Posterior cingulate gyrus (tissue), 11 donors: ENCODE measurements around the gene CDK11A.
"Not testable (repeated sequence)": the region's sequence is repeated elsewhere in the genome, so short reads cannot be mapped to it uniquely, and the experiment has no call there.

Experiments
- DNase-seq, 10 donors: peaks; one replicate each; pipeline versions ENCODE4 v3.0.0 to v3.0.0-alpha.2; 2020 to 2021; ENCODE audit warnings: mixed read lengths in 3 of 10
- intact Hi-C: fragments of 100-400 bp; cut with DNase I; formaldehyde crosslinking; loops from one replicate; pipeline ENCODE4 v1.15.1; 2023

The CDK11A gene

DNA sequence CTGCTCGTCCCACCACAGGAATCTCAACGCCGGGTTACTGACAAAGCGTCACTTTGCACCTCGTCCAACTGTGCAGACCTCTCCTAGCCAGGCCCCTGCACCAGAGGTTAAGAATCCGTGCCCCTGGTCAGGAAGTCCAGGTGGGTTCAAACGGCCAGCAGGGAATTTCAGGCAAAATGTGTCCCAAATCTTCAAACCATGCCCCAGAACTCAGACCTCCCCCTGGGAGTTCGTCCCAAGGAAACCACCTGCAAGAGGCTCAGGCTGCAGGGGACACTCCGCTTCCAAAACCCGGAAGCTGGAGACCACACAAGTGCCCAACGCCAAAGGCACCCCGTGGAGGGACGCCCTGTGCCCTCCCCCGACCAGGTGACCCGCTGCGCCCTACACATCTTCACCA is 32.7 kb downstream of the CDK11A start:
- DNase-seq, intact Hi-C loops: not testable (repeated sequence)

DNA sequence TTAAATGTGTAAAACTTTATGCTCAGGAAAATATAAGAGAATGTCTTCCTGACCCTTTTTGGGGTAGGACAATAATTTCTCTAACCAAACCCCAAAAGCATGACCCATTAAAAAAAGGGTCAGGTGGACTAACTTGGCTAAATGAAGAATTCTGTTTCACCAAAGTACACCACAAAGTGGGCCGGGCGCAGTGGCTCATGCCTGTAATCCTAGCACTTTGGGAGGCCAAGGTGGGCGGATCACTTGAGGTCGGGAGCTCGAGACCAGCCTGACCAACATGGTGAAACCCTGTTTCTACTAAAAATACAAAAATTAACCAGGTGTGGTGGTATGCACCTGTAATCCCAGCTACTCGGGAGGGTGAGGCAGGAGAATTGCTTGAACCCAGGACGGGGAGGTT is 34.6 kb downstream of the CDK11A start:
- intact Hi-C loops = not testable (repeated sequence)
- DNase-seq = peak in 2 of 10 donors; percentile 42 to 52

DNA sequence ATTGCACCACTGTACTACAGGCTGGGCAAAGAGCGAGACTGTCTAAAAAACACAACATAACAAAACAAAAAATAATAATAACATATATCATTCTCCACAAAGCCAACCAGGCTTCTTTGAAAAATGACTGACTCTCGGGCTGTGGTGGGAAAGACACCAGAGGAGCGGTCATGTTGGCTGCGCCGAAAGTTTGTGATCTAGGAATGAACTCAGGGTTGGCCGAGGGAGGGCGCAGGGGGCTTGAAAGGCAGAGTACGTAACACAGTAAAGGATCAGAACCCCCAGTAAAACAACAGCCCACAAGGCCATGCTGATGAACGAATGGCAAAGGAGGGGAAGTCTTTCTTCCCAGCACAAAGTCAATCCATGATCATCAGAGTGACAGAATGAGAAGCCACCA is 36.3 kb downstream of the CDK11A start:
- intact Hi-C loops = no loop called here
- DNase-seq = peak in 1 of 10 donors; percentile 39

DNA sequence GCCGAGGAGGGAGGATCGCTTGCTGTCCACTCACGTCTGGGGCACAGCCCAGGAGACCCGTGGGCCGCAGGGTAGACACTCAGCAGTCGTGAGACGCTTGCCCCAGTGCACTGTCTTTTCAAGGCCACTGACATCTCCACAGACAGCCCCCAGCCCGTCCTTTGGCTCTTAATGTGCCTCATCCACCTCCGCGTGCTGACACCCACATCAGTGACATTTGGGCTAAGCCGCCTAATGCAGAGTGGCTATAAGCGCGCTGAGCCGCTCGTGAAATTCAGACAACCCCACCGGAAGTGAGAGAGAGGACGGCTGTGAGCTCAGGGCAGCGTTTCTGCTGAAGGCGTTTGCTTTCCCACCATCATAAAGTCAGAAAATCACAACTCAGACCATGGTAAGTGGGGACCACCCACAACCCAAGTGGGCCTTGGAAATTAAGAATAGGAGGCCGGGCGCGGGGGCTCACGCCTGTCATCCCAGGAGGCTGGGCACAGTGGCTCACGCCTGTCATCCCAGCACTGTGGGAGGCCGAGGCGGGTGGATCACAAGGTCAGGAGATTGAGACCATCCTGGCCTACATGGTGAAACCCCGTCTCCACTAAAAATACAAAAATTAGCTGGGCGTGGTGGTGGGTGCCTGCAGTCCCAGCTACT is 40.0 kb downstream of the CDK11A start:
- peak in 3 of 10 donors; percentile 55 to 62 (median 62) for DNase-seq
- intact Hi-C loops = no loop called here

DNA sequence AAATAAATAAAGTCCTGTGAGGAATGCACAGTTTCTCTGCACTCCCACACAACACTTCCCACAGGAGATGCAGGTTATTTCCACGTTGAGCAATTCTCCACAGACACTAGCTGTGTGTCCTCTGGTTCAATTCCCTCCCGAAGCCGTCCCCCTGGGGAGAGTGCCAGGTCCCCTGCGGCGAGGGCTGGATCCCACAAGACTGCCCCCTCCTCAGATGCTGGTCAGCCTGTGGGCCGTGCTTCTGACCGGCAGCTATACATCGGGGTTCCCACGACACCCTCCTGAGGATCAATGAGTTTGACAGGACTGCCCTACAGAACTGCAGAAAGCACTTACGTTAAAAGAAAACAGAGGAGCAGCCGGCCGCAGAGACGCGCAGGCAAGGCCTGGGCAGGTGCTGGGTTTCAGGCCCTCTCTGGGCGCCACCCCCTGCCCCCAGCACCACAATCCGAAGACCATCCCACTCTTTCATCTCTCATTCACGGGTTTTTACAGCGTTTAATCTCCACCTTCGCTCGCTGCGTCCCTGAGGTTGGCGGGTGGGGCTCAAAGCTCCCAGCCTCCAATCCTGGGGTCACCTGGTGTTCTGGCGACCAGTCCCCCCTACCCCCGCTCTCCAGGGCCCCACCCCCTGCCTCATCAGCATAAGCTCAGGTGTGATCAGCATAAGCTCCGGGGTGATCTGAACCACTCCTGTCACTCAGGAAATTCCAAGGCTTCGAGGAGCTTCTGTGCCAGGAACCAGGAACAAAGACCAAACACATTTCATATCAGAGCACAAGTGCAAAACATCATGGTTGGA is 40.9 kb downstream of the CDK11A start:
- peak in 1 of 10 donors; percentile 54 for DNase-seq
- intact Hi-C loops = no loop called here

DNA sequence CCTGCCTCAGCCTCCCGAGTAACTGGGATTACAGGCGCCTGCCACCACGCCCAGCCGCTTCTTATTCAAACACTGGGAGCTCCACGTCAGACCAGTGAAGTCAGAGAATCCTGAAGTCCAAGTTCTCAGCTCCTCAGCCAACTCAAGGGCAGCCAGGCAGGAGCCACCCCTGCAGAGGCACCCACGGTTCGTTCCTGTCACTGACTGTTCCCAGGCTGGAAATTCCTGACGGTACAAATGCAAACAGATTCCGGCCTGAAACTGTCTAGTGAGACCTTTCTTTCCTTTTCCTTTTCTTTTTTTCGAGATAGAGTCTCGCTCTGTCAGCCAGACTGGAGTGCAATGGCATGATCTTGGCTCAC is 43.3 kb downstream of the CDK11A start:
- intact Hi-C loops = no loop called here
- peak in 7 of 10 donors; percentile 13 to 89 (median 41) for DNase-seq

DNA sequence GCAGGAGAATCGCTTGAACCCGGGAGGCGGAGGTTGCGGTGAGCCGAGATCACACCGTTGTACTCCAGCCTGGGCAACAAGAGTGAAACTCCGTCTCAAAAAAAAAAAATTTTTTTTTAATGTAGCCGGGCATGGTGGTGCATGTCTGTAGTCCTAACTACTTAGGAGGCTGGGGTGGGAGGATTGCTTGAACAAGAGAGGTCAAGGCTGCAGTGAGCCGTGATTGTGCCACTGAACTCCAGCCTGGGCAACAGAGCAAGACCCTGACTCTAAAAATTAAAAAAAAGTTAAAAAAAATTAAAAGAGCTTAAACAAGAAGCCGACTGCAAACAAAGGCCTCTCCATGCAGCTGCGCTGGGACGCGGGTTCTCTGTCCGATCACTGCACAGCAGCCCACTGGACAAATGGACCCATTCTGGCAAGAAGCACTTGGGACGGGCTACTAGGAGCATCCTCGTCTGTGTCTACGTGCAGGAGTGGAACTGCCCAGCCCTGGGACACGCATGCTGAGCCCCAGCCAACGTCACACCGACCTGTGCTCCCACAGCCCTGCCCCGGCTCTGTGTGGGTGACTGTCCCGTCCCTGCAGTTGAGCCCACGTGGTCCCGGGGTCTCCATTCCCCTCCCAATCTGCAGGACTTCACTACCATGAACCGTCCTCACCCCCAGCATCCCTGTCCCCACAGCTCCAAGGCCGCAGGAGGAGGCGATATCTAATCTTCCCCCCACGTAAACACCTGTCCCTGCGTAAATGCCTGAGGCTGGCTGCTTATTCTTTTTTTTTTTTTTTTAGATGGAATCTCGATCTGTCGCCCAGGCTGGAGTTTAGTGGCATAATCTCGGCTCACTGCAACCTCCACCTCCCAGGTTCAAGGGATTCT is 43.9 kb downstream of the CDK11A start:
- intact Hi-C loops = no loop called here
- DNase-seq = peak in 2 of 10 donors; percentile 48 to 73

DNA sequence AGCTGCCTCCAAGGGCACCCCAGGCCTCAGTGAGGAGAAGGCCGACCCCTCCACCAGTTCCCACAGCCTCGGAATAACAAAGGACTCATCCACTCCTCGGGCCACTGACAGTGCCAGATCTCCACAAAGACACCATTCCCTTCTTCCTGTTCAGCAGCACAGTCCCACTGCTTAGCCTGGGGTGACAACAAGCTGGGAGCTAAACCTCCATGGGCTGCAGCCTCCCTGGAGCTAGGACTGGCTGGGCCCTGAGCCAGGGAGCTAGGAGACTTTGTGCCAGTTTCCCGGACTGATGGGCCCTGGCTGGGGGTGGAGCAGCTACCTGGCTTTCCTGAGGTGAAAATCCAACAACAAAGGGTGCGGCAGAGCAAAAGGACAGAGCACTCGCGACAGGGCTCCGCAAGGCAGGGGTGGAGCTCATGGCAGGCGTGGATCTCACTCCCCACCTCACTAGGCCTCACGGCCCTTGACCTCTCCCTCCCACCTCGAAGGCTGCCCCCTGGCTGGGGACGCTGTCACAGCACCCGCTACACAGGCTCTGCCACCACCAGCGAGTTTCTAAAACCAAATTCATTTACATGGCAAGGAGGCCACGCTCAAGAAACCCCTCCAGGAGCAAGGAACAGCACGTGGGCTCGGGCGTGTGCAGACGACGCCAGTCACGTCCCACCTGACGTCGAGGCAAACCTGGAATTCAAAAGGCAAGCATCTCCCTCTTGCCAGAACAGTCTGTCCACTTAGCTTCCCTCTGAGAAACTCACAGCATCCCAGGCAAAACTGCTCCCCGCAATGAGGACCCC is 45.4 kb downstream of the CDK11A start:
- intact Hi-C loops = no loop called here
- DNase-seq = peak in 3 of 10 donors; percentile 52 to 63 (median 59)

DNA sequence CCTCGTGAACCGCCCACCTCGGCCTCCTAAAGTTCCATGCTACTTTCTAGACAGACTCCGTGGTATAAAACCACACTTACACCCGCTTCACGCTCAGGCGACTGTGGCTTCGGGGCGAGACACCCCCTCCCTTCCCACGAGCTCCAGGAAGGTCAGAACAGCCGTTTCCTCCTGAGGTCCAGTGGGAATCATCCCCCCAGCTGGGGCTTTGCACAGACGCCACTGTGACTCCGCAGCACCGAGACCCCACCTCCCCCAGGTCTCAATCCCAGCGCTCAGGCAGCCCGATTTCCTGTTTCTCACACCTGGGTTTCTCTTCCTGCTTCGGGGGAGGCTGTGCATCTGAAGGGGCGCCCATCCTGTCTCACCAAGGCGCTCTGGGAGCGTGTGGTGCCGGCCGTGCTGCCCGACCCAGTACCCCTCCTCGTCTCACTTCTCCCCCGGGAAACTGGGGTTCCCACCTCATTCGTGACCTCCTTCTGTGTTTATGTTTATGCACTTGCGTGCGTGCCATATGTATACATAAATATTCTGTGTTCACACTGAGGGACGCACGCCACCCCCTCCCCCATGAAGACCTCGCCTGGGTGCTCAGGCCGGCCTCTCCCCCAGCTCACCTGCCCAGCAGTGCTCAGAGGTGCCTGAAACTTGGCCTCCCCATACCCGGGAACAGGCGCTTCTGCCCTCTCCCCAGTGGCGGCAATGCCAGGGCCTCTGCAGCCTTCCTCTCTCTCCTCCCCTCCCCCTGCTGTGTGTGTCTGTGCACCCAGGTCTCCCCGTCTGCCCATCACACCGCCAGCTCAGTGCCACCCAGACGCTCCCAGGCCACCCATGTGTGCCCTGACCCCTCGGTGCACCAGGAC is 46.2 kb downstream of the CDK11A start:
- DNase-seq = peak in 3 of 10 donors; percentile 3 to 73 (median 57)

DNA sequence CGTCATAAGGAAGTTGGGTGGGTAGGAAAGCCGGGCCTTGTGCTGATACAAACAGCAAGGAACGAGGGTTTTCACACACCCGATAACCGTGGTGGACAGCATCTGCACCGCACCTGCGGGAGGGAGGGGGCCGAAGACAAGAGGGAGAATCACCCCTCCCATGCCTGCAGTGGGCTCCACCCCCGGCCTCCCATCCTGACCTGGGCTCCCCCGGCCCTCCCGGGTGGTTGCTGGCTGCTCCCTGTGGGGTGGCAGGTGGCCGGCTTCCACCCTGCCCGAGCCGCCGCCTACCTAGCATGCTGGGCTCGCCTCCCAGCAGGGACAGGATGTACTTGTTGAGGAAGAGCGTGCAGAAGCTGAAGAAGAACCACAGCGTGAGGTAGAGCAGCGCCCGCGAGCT is 48.1 kb downstream of the CDK11A start:
- DNase-seq = peak in 2 of 10 donors; percentile 17 to 79
- intact Hi-C loops = not testable (repeated sequence)

More for the DNA sequence above, 46.2 kb downstream of the CDK11A start:
- intact Hi-C loops = no loop called here

DNA sequence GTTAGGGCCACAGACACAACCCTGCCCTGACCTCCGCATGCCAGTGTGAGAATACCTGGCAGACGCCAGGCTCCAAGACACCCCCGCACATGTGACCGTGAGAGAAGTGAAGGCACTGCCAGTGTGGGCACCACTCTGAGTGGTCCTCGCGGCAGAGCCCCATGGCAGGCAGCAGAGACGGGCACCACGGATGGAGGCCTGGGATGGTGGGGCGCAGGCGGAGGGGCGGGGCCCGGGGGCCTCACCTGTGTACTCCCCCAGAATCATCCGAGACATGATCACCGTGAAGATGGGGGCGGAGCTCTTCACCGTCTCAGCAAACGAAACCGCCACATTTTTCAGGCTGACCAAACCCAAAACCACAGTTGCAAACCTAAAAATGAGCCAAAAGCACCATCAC is 48.9 kb downstream of the CDK11A start:
- DNase-seq, intact Hi-C loops: not testable (repeated sequence)

DNA sequence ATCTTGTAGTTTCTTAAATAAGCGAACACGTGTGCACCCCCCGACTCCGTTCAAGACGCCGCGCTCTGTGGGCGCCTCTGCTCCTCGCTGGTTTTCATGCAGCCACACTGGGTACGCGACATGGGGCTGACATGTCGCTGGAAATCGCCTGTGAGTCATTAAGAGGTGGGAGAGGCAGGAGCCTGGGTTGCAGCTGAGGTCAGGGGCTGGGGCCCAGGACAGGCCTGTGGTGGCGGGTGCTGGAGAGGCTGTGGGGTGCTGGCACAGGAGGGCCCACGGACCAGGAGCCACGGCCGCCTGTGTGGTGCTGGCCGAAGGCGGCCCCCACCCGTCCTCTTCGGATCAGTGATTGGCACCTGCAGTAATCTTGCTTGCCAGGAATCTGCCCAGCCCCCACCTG is 49.4 kb downstream of the CDK11A start:
- intact Hi-C loops = not testable (repeated sequence)

DNA sequence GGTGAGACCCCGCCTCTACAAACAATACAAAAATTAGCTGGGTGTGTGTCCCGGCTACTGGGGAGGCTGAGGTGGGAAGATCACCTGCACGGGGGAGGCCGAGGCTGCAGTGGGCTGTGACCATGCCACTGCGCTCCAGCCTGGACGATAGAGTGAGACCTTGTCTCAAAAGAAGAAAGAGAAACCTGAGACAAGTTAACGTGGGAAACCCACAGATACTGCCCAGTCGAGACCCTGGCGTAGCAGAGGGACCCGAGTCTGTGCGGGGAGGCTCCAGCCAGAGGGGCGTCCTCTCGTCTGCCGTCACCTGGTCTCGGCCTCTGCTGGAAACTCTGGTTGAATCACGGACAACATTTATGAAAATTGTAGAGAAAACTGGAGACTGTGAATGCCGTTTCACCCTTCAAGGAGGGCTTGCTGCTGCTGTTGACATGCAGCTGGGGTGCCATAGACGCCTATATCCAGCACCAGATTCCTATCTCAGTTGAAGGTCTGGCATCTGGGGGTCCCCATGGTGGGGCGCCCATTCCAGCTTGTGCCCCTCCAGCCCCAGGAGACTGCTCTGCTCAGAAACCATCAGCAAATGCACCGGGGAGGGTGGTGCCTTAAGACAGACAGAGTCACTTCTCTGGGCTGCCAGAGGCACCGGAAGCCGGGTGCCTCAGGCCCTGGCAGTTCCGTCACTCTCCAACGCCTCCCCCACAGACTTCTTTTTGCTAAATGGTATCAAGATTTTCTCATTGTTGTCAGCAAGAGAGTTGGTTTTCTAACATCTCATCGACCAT is 51.8 kb downstream of the CDK11A start:
- intact Hi-C loops = no loop called here
- peak in 2 of 10 donors; percentile 49 to 70 for DNase-seq

More for the DNA sequence above, 49.4 kb downstream of the CDK11A start:
- peak in 2 of 10 donors; percentile 19 to 66 for DNase-seq

DNA sequence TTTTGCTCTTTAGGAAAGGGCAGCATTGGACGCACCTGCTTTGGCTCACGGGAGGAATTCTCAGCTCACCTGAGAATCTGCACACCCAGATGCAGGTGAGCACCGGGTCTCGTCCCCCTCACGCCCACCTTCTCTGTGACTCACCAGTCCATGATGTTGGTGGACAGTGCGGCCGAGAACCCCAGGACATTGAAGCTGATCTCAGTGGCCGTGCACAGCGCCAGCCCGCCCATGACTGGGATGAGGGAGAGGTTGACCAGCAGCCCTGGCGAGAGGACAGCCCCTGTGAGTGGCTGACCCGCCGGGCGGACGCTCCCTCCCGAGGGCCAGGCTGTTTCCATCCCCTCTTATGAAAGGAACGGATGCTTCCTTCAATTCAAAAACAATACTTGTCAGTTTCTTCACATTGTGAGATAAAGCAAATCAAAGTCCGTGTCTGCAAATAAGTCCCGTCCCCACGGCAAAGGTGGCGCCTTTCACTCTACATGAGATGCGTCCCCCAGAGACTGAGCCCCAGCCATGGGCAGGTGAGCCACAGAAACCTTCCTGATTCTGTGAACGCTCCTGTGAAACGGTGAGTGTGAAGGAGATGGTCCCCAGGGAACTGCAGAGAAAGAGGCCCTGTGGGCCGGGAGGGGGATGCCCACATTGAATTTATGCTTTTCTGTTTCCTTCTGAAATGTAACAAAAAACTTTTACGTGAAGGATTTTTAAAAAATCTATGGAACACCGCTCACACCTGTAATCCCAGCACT is 52.6 kb downstream of the CDK11A start:
- DNase-seq = peak in 2 of 10 donors; percentile 74 to 75
- intact Hi-C loops = no loop called here

DNA sequence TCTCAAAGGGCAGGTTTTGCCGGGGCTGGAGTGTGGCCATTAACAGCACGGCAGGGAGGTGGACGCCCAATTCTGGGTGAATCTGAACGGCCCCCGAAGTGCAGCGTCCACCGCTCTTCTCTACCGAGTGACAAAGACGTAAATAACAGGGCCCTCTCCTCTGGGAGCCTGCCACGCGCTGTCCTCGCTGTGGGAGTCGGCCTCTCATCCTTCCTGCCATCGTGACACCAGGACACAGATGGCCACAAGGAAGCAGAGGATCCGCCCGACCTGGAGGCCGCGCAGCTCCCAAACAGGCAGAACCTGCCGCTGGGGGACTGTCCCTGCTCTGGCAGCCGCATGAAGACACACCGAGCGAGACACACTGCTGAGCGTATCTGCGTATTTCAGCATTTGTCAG is 53.3 kb downstream of the CDK11A start:
- DNase-seq = peak in 3 of 10 donors; percentile 23 to 50 (median 44)
- intact Hi-C loops = no loop called here

DNA sequence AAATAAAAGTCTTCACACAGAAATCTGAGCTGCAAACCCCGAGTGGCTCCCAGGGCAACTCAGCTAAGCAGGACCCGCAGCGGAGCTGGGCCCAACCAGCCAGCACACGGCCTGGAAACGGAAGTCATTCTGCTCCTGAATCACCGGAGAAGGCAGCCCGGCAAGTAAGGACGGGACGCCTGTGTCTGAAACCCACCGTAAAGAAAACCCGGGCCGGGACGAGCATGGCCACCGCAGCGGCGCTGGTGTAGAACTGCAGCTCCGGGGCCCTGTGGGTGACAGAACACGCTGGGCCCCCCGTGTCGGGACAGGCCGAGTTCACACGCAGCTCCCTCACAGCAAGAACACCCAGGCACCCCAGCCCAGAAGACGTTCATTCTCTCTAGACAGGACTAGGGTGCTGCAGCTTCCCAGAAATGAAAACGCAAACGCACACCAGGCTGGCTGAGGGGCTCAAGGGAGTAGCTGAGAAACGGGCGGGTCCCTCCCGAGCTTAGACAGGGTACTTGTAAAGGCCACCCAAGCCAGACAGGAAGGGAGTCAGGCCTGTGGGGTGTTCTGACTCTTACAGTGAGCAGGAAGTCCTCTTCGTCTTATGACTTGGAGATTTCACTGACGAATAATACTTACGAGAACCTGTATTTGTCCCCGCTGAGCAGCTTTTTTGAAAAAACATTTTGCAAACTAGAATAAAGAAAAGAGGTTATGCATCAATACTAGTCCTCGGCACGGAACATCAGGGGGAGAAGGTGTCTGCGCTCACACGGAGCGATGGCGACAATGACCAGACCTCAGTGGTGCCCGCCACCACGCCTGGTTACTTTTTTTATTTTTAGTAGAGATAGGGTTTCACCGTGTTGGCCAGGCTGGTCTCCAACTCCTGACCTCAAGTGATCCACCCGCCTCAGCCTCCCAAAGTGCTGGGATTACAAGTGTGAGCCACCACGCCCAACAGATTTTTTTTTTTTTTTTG is 54.4 kb downstream of the CDK11A start:
- intact Hi-C loops = no loop called here
- DNase-seq = peak in 3 of 10 donors; percentile 18 to 56 (median 42)
